Stimulated activated CD8-positive, alpha-beta memory T cell treated with anti-CD3 and anti-CD28 coated beads, Interleukin-15, amount 100 ng/mL, for 48 hours (primary cell): ENCODE data around the gene ADGRB3.
"Not testable (repeated sequence)": the region's sequence is repeated elsewhere in the genome, so short reads cannot be mapped to it uniquely, and the experiment has no call there.

Source experiments
- DNase-seq, 2 donors: peaks; one replicate each; pipeline ENCODE4 v3.0.0-alpha.2; 2020; ENCODE audit warnings: low read depth in 2 of 2

Gene ADGRB3

GRCh38 chr6:69121461-69122406, 486.7 kb downstream of the ADGRB3 start:
- DNase-seq = not testable (repeated sequence)

DNA sequence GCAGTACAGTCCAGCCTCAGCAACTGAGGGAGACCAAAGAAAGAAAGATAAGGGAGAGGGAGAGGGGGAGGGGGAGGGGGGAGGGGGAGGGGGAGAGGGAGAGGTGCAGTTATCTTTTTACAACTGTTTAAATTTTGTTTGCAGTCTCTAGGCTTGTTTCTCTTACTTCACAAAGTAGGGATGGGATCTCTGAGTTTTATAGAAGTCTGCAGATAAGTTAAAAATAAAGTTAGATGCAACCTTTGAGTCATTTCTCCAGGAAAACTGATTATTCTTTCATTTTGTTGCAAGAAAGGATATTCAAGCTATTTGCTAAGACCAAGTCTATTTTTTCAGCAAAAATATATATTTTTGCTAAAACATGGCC, 487.3 kb downstream of the ADGRB3 start:
- no peak for DNase-seq

- no peak for DNase-seq
Measured at GRCh38 chr6:69128411-69128810, 493.3 kb downstream of the ADGRB3 start.

DNA sequence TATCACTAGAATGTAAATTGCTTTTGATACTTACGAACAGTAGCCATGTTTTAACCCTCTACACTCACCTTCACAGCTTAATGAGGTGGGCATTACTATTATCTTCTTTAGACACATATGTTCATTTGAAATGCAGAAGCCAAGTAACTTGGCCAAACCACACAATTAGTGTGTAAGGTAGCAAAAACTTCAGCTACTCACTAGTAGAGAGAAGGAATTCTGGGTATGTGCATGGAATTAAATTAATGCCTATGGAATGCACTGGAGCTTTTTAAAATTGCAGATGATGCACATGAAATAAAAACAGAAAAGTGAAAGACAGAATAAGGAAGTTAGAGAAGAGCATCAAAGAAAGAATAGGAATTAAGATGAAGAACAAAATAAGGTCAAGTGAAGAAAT, 494.0 kb downstream of the ADGRB3 start:
- DNase-seq = no peak

DNA sequence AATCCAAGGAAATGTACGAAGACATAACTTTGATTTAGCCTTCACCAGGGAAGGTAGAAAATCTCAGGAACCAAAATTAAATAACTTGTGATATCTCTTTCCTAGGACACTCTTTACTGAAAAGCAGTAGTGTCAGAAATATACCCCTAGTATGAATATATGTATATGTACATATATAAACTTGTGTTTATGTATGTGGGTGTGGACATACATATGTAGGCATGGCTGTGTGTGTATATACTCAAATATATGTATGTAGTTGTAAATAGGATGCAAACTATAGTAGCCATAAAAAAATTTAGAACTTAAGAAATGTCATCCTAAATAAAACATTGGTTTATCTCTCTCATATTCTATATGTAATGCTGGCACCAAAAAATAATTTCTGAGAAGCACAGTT, 500.8 kb downstream of the ADGRB3 start:
- no peak for DNase-seq

DNA sequence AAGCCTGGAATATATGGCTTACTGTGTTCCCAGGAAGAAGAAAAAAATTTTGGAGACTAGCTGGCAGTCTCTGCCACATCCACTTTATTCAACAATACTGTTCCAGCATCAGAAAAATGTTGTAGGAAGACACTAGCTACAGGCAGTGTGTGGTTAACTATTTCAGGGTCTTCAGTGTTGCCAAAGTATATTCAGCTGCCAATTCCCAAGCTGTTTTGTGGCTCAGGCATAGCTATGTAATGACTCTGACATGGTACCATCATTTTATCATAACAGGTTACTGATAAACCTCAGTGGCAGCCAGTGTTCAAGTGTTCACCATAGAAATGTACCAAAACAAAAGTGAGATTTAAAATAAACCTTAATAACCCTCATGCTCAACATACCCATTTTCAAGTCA, 503.1 kb downstream of the ADGRB3 start:
- no peak for DNase-seq

GRCh38 chr6:69138893-69139494, 503.9 kb downstream of the ADGRB3 start:
- no peak for DNase-seq

- DNase-seq = no peak
Measured at GRCh38 chr6:69145062-69145461, 510.0 kb downstream of the ADGRB3 start.

DNA sequence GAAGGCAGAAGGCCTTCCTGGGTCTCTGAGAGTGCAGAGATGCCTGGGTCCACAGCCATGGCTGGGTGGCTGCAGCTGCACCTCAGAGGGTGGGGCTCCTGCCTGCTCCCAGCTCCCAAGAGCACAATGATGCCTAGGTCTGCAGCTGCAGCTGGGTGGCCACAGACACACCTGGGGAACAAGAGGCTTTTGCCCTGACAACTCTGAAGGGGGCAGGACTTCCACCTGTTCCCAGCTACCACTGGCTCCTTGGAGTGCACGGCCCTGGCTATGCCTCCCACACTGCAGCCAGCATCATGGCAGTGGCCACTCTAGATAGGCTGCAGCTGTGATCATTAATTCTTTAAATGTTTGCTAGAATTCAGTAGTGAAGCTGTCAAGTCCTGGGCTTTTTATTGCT, 511.3 kb downstream of the ADGRB3 start:
- DNase-seq = no peak

DNA sequence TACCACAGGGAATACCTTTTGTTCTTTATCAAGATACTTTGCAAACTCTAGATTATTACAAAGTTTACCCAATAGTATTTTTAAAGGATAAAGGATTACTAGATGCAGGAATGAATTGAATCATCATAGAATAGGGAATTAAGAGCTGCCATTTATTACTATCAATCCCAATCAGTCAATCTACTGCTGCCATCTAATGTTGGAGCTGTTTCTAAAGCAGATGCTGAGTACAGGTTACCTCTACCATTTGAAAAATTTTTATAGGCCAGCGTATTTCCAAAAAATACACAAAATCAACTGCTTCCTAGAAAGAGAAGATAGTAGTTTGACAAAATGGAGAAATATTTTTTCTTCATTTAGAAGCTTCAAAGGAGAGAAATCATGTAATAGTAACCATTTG, 520.4 kb downstream of the ADGRB3 start:
- no peak for DNase-seq

DNA sequence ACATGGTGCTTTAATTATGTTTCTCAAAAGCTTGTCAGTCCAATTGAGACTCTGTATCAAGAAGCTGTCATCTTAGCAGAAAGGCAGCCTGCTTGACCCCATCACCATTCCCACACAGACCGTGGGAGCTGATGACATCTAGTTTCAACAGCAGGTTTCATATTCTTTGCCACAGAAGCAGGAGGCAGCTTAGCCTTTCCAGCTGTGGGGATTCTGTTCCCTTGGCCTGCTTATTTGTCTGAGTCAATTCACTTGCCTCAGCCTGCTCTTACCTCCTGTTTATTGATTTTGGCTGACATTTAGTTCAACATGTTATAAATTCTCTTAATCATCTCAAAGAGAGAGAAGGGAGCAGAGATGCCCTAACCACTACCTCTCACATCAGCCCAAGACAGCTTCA, 527.7 kb downstream of the ADGRB3 start:
- no peak for DNase-seq

DNA sequence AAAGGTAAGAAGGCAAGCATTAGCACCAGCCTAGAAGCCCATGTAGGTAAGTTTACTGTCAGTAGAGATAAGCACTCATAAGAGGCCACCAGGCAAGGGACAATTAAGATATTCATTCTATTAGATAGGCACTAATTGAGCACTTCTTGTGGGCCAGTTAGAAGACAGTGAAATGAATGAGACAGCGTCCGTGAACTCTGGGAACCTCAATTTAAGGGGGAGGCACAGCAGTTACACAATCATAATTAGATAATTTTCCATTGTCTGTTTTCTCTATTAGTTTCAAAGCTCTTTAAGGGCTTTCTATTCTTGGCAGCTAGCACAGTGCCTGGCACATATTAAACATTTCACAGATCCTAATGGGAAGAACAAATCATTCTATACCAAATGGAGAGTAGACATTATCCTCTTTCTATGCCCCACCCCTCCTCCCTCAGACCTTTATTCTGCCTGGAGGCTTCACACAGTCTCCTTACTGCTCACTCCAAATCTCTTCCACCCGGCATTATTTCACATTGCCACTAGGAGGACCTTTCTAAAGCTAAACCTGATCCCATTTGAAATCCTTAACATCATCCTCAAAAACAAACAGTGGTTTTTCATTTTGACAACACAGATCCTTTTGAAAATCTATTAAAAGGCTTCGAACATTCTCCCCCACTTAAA, 529.6 kb downstream of the ADGRB3 start:
- no peak for DNase-seq

DNA sequence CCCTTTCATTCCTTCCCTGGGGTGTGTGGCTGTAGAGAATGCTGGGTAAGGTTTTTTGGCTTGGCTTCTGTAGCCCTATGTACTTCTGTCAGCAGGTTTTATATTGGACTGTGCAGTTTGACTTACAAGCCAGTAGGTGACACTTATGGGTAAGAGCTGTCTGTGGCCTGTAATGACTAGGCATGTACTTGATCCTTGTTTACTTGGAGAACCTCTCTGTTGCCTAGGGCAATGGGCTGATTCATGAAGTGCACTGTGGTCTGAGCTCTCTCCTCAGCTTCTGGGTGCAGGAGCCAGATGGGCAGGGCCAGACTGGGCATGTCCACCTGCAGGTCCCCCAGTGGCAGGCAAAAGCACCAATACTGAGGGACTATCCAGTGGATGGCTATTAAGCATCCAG, 544.6 kb downstream of the ADGRB3 start:
- DNase-seq = no peak

GRCh38 chr6:69180361-69181067, 545.4 kb downstream of the ADGRB3 start:
- no peak for DNase-seq

DNA sequence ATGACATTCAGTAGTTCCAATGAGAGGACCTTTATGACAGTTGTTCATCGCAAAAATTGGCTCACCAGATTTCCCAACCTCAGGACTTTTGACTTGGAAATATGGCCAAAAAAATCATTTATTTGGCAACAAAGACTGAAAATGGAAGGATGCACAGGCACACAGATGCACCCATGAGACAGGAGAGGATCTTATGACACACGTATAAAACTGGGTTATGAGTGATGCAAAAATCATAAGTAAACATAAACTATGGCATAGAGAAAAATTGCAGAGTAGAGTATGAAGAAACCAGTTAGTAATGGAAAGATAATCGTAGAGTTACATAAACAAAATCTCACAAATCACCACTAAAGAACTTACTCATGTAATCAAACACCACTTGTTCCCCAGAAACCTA, 546.9 kb downstream of the ADGRB3 start:
- DNase-seq = no peak

GRCh38 chr6:69185276-69185675, 550.2 kb downstream of the ADGRB3 start:
- no peak for DNase-seq

DNA sequence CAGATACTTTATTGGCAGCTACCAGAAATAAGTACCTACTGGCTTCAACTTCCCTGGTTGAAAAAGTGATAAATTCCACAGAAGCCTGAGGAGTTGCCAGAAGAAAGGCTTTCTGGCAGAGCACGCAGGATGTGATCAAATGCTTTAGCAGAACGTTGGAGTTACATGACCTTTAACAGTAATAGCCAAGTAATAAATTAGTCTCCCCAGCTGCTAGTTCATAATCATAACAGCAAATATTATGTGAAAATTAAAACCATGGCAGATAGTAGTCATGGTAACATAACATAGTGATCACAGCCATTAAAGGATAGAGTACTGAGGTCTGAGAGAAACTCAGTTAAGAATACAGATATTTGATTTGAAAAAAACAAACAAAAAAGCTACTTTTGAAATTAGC, 567.7 kb downstream of the ADGRB3 start:
- no peak for DNase-seq

DNA sequence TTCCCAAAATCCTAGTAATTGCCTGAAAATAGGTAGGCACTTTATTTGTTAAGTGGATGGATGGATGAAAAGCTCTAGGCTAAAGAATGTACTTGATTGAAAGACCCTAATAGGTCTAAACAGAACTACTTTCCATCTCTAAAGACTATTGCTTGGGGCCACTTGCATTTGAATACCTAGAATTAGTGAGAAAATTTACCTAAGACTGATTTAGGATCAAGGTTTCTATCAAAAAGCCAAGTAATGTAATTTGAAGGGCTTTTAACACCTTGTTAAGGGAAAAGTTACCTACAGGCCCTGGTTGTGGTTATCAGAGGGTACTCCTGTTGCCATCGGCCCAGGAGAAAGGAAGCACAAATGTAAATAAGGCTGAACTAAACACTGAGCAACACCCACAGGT, 581.0 kb downstream of the ADGRB3 start:
- no peak for DNase-seq

GRCh38 chr6:69217343-69217742, 582.3 kb downstream of the ADGRB3 start:
- no peak for DNase-seq

GRCh38 chr6:69220375-69220774, 585.3 kb downstream of the ADGRB3 start:
- DNase-seq = no peak

DNA sequence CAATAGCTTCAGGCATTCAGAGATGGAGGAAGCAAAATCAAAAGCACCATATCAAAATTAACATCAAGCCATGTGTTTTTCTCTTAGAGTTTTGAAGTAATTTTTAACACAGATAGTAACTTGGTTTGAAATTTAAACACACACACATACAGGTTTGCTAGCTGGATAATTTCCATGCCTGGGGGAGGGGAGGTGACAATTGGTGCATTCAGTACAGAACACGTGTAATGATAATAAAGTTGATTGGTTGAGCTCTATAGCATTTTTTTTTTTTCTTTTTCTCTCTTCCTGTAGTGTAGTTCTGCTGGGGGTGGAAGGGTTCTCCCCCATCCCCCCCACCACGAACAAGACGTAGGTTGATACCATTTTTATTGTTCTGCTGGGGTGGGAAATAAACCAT, 596.9 kb downstream of the ADGRB3 start:
- no peak for DNase-seq

DNA sequence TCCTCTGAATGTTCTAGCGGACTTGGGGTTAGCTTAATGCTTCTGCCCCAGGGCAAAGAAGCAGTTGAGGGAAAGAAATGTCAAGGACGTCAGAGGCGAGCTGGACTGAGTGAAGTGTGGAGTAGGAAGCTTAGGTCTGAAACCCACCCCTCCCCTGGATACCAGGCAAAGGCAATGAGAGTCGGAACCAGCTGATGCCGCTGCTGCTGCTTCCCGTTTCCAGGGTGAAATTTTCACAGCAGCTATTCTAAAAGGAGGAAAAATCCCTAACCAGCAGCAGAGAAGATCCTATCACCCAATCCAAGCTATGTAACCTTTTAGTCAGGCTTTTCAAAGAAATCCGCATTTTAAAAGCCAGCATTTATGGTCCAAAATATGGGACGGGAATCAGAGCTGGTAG, 597.4 kb downstream of the ADGRB3 start:
- no peak for DNase-seq
